Gastrocnemius medialis (tissue), 4 donors: ENCODE results near the gene TUB.

ENCODE experiments used
- POLR2A ChIP-seq, 2 donors: fragments of 450-650 bp; IDR thresholded peaks; one replicate each; pipeline ENCODE4 v1.6.1; 2017; ENCODE audit warnings: antibody characterized with exemption in 2 of 2, mild to moderate bottlenecking in 2 of 2, moderate library complexity in 2 of 2
- TF ChIP-seq, protein P1 (sequence below), 5 experiments: fragments of 450-650 bp in 3 of 5; fragments of 200-600 bp in 2 of 5; sonication (generic) in 2 of 5; IDR thresholded peaks in 4 of 5; conservative IDR thresholded peaks in 1 of 5; 1 replicate in 4 of 5; 2 replicates in 1 of 5; pipeline ENCODE4 v1.5.1; 2016 to 2019; ENCODE audit warnings: antibody characterized with exemption in 5 of 5, mild to moderate bottlenecking in 3 of 5, moderate library complexity in 3 of 5

DNA sequence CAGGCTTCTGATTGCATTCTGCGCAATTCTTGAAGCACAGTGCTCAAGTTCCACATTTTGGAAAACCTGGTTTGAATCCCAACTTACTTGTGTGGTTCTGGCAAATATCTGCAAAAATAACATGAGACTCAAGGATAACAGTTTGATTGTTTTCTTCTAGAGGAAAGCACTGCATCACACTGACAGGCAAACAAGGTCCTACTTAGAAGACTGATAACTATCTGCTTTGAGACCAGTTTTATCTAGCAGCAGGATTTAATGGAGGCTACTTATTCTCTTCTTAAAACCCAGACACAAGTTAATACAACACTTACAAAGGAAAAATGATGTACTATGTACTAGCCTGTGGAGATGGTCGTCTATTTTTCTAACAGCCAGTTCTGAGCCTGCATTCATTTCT, 46.4 kb downstream of the TUB start:
- TF ChIP-seq, protein P1, sequence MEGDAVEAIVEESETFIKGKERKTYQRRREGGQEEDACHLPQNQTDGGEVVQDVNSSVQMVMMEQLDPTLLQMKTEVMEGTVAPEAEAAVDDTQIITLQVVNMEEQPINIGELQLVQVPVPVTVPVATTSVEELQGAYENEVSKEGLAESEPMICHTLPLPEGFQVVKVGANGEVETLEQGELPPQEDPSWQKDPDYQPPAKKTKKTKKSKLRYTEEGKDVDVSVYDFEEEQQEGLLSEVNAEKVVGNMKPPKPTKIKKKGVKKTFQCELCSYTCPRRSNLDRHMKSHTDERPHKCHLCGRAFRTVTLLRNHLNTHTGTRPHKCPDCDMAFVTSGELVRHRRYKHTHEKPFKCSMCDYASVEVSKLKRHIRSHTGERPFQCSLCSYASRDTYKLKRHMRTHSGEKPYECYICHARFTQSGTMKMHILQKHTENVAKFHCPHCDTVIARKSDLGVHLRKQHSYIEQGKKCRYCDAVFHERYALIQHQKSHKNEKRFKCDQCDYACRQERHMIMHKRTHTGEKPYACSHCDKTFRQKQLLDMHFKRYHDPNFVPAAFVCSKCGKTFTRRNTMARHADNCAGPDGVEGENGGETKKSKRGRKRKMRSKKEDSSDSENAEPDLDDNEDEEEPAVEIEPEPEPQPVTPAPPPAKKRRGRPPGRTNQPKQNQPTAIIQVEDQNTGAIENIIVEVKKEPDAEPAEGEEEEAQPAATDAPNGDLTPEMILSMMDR (IDR thresholded peaks at IDR 0.05 in 4 of 5, conservative IDR thresholded peaks at IDR 0.05 in 1 of 5), result no peak
- TF ChIP-seq POLR2A (IDR thresholded peaks at IDR 0.05), result no peak
